ENCODE data around the gene SNX9.

DNA sequence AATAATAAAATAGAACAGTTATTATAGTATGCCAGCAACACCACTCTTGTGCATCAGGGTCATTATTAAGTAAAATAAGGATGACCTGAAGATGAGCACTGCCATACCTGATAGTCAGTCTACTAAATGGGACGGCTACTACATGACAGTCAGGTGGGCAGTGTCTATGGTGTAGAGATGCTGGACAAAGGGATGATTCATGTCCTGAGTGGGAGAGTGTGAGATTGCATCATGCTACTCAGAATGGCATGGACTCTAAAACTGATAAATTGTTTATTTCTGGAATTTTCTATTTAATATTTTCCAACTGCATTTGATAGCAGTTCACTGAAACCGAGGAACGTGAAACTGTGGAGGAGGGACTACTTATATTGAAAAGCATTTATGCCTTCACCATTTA is 38.8 kb downstream of the SNX9 start:
- TF ChIP-seq, protein P1, sequence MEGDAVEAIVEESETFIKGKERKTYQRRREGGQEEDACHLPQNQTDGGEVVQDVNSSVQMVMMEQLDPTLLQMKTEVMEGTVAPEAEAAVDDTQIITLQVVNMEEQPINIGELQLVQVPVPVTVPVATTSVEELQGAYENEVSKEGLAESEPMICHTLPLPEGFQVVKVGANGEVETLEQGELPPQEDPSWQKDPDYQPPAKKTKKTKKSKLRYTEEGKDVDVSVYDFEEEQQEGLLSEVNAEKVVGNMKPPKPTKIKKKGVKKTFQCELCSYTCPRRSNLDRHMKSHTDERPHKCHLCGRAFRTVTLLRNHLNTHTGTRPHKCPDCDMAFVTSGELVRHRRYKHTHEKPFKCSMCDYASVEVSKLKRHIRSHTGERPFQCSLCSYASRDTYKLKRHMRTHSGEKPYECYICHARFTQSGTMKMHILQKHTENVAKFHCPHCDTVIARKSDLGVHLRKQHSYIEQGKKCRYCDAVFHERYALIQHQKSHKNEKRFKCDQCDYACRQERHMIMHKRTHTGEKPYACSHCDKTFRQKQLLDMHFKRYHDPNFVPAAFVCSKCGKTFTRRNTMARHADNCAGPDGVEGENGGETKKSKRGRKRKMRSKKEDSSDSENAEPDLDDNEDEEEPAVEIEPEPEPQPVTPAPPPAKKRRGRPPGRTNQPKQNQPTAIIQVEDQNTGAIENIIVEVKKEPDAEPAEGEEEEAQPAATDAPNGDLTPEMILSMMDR (IDR thresholded peaks at IDR 0.05), result no peak
- TF ChIP-seq POLR2A (IDR thresholded peaks at IDR 0.05) (no peak), EP300 (IDR thresholded peaks at IDR 0.05; ENCODE audit: low read depth) (no peak), POLR2AphosphoS5 (IDR thresholded peaks at IDR 0.05) (no peak)

Data from transverse colon (tissue), 4 donors.